MCF 10A (cell line): ENCODE data around the gene CSKMT. TPM values are rescaled to one million over a fixed set of nuclear protein-coding genes. Genes with fewer than 3 reads are reported as not detected.
A peak's percentile ranks its signal among the peaks of the same experiment; 100 is the strongest.

Experiments used
- BruUV-seq: library from RNA; stranded (reverse); fragments of 400-500 nt; replicated peaks from 2 replicates; lab custom pipeline; 2021; lab: Mats Ljungman, UMichigan
- CTCF ChIA-PET: fragments of 300-600 bp; sonication (Branson Sonifier 250); formaldehyde crosslinking; extraction: SDS; loops from one replicate; lab custom pipeline; 2021; ENCODE audit warnings: antibody characterized with exemption, inconsistent platforms; lab: Yijun Ruan, JAX
- POLR2A ChIA-PET: fragments of 300-600, 350-650 bp; sonication (Branson Sonifier 250); formaldehyde crosslinking; extraction: SDS; loops from one replicate; lab custom pipeline; 2020; ENCODE audit warnings: antibody characterized with exemption, inconsistent platforms; lab: Yijun Ruan, JAX
- DNase-seq: peaks from one replicate; pipeline ENCODE4 v3.0.0-alpha.2; 2018; ENCODE audit not compliant: unreplicated experiment
- H3K27ac Mint-ChIP-seq: one replicate; pipeline ENCODE4 v1.8.0; 2022; ENCODE audit warnings: mild to moderate bottlenecking, low read depth, mixed read lengths; ENCODE audit not compliant: unreplicated experiment
- H3K27me3 Mint-ChIP-seq: one replicate; pipeline ENCODE4 v1.8.0; 2022; ENCODE audit warnings: mixed read lengths; ENCODE audit not compliant: insufficient read depth, unreplicated experiment
- H3K36me3 Mint-ChIP-seq: one replicate; pipeline ENCODE4 v1.8.0; 2022; ENCODE audit warnings: mild to moderate bottlenecking, moderate library complexity, mixed read lengths; ENCODE audit not compliant: insufficient read depth, unreplicated experiment
- H3K4me1 Mint-ChIP-seq: one replicate; pipeline ENCODE4 v1.8.0; 2022; ENCODE audit warnings: mixed read lengths; ENCODE audit not compliant: insufficient read depth, unreplicated experiment
- H3K4me3 Mint-ChIP-seq: one replicate; pipeline ENCODE4 v1.8.0; 2022; ENCODE audit warnings: mild to moderate bottlenecking, moderate library complexity, mixed read lengths; ENCODE audit not compliant: unreplicated experiment
- H3K9me3 Mint-ChIP-seq: one replicate; pipeline ENCODE4 v1.8.0; 2022; ENCODE audit warnings: mixed read lengths; ENCODE audit not compliant: unreplicated experiment
- intact Hi-C: fragments of 100-400 bp; cut with micrococcal nuclease; formaldehyde crosslinking; loops from 2 replicates; pipeline ENCODE4 v1.14.1; 2022
- total RNA-seq: library from RNA; stranded (reverse); gene quantifications from 2 replicates; pipeline ENCODE4 v1.2.3, GENCODE V29; 2022
- TF ChIP-seq, protein P1 (sequence below): fragments of 200-600 bp; IDR thresholded peaks from one replicate; pipeline ENCODE4 v1.8.0; 2022; ENCODE audit warnings: antibody characterized with exemption, mild to moderate bottlenecking; ENCODE audit not compliant: unreplicated experiment

Gene CSKMT
- total RNA-seq, 1 experiment from 2014 or later, result 31.2 TPM

DNA sequence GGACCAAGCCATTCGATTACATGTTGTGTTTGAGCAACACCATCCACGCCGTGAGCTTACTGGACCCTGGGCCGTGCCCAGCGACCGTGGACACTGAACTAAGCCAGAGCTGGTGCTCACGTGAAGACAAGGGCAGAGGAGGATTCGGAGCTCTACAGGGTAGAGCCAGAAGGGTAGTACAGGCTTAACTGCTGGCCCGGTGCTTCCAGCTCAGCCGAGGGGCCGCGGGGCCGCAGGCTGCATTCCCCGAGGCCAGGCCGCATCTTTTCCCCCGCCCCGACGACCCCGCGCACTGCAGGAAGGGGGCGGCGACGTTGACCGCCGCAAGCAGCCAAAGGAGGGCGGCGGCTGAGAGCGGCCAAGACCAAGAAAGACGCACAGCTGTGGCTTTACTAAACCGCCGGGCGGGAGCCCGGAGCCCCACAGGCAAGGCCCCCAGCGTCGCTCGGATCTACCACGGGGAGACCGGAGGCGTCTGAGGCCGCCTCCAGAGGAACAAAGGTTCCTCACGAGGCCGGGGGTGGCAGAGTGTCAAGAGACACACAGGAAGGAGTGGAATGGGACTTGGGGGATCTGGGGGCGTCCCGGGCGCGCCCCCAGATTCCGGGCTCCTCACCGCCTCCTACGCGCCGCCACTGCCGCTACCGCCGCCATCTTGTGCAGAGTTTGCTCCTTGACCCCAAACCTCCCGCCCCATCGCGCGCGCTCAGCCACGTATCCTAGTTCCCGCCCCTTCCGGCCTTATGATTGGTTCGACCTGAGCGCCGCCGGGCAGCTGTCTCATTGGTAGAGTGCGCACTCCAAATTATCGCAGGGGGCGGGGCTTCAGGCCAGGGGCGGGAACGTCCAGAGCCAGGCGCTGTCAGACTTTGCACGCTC lies 18.9 kb upstream of the CSKMT start, which contains the start of gene GANAB:
TSS of gene GANAB (minus strand) at position 668 of the 879 bp plus-strand sequence. CDS start at position 654, 14 bp downstream.
- POLR2A ChIA-PET, result interaction anchor here (0.6 to 7.1 kb wide), 28 partner anchors 8 to 667 kb away, joined by 3 to 98 read pairs (median 4); partner anchors contain the start of genes AHNAK, B3GAT3, C11orf98 and CSKMT

DNA sequence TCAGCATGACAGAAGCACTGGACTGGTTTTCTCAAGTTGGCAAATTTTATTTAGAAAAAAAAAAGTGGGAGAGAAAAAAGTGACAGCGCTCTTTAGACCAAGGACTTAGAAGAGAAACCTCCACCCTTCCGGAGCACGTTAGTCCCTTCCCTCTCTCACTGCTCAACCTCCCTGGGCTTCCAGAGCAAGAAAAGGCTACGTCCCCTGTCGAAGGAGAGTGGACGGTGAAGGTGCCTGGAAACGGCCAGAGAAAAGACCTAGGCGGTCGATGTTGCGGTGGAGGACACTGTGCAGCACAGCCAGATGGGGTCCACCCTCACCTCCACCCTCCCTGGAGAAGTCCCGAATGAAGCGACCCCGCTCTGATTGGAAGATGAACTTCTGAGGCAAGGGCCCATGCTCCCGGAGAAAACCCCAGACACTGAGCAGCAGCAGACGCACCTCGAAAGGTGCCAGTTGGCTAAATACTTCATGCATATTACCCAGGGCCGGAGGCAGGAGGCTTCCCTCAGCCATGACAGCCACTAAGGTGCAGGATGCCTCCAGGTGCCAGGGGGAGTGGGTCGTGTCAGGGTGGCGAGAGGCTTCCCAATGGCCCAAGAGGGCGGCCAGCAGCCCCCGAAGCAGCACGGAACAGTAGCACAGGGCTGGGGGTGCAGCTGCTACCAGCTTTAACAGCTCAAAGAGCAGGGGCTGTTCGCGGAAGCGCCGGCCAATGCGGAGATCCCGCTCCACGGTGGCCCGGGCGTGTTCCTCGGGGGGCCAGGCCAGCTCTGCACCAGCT lies 18.1 kb upstream of the CSKMT start:
- no TSS peak for BruUV-seq
- Mint-ChIP-seq H3K4me1 (no peaks in the 10 kb centered on the region), H3K27me3 (no peaks in the 10 kb centered on the region), H3K27ac (peak overlapping the region; percentile 92), H3K9me3 (no peaks in the 10 kb centered on the region), H3K36me3 (peaks cover 53% of the 10 kb centered on the region), H3K4me3 (peak overlapping the region; percentile 95)
- intact Hi-C loops, result loop anchor here (5.0 kb wide), 1 partner anchor 35 kb away; the partner anchor contains the start of genes EML3 and ROM1
- DNase-seq, result no peak
- TF ChIP-seq, protein P1, sequence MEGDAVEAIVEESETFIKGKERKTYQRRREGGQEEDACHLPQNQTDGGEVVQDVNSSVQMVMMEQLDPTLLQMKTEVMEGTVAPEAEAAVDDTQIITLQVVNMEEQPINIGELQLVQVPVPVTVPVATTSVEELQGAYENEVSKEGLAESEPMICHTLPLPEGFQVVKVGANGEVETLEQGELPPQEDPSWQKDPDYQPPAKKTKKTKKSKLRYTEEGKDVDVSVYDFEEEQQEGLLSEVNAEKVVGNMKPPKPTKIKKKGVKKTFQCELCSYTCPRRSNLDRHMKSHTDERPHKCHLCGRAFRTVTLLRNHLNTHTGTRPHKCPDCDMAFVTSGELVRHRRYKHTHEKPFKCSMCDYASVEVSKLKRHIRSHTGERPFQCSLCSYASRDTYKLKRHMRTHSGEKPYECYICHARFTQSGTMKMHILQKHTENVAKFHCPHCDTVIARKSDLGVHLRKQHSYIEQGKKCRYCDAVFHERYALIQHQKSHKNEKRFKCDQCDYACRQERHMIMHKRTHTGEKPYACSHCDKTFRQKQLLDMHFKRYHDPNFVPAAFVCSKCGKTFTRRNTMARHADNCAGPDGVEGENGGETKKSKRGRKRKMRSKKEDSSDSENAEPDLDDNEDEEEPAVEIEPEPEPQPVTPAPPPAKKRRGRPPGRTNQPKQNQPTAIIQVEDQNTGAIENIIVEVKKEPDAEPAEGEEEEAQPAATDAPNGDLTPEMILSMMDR, result no peak
- POLR2A ChIA-PET, result interaction anchor here (0.6 to 7.1 kb wide), 22 partner anchors 8 to 668 kb away, joined by 3 to 98 read pairs (median 7); partner anchors contain the start of genes AHNAK, B3GAT3, C11orf98 and CSKMT
- CTCF ChIA-PET, result interaction anchor here (0.6 to 1.5 kb wide), 5 partner anchors 10 to 566 kb away, joined by 3 to 8 read pairs (median 3); no protein-coding TSS in a partner anchor

More for the DNA sequence above, 18.9 kb upstream of the CSKMT start, which contains the start of gene GANAB:
- CTCF ChIA-PET, result interaction anchor here (0.9 to 1.5 kb wide), 3 partner anchors 9 to 252 kb away, joined by 3 to 8 read pairs (median 3); no protein-coding TSS in a partner anchor
- BruUV-seq, result TSS peak; percentile 48
- intact Hi-C loops, result loop anchor here (5.0 kb wide), 1 partner anchor 34 kb away; the partner anchor contains the start of genes EML3 and ROM1
- H3K4me3 Mint-ChIP-seq, result peak within 1 kb of the TSS; percentile 95
- TF ChIP-seq, protein P1, result no peak
- H3K27ac Mint-ChIP-seq, result peak within 1 kb of the TSS; percentile 92
- no peaks in the 10 kb centered on the region for H3K27me3 Mint-ChIP-seq
- peaks cover 51% of the 10 kb centered on the region for H3K36me3 Mint-ChIP-seq
- no peaks in the 10 kb centered on the region for H3K4me1 Mint-ChIP-seq
- DNase-seq, result peak; percentile 99
- H3K9me3 Mint-ChIP-seq, result no peaks in the 10 kb centered on the region

DNA sequence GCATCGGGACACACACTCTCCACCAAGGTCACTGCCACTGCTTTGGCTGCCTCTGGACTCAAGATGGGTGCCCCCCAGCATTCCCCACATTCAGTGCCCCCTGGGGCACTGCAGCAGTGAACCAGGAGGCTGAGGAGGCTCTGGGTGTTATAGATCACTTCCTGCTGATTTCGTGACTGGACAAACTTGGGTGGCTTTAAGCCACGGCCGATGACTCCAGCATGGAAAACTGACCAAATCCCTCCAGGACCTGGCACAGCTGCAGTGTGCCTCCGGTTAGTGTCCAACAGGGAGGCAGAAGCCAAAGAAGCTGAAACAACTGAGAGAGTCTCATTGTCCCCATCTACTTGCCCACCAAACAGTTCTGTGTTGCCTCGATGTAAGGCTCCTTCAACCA lies 17.5 kb upstream of the CSKMT start:
- no TSS peak for BruUV-seq
- CTCF ChIA-PET, result interaction anchor here (0.6 to 1.1 kb wide), 3 partner anchors 18 to 566 kb away, joined by 3 to 4 read pairs (median 3); no protein-coding TSS in a partner anchor
- Mint-ChIP-seq H3K27me3 (no peaks in the 10 kb centered on the region), H3K4me1 (peaks cover 6% of the 10 kb centered on the region), H3K36me3 (peaks cover 47% of the 10 kb centered on the region), H3K9me3 (no peaks in the 10 kb centered on the region), H3K4me3 (no peak overlapping the region), H3K27ac (no peak overlapping the region)
- TF ChIP-seq, protein P1, result no peak
- intact Hi-C loops, result loop anchor here (5.0 kb wide), 1 partner anchor 35 kb away; the partner anchor contains the start of genes EML3 and ROM1
- POLR2A ChIA-PET, result interaction anchor here (0.7 to 7.1 kb wide), 6 partner anchors 19 to 64 kb away, joined by 3 to 98 read pairs (median 18); partner anchors contain the start of genes B3GAT3, C11orf98, CSKMT and TUT1
- no peak for DNase-seq
